B cell (primary cell): Measurements from ENCODE around the gene DYNLT4. TPM values are rescaled to one million over a fixed set of nuclear protein-coding genes. Genes with fewer than 3 reads are reported as not detected.

Source experiments
- ATAC-seq: fragments of 200-7000 bp; cut with Tn5 transposase; one replicate; pipeline ENCODE4 v1.10.0; 2021; ENCODE audit warnings: low read depth, mild to moderate bottlenecking, moderate number of reproducible peaks, moderate library complexity
- CTCF ChIA-PET: fragments of 350-600 bp; sonication (Branson Sonifier 250); formaldehyde crosslinking; loops from one replicate; lab custom pipeline; 2021; ENCODE audit warnings: antibody characterized with exemption, inconsistent platforms; lab: Charles Lee
- POLR2A ChIA-PET: fragments of 350-600 bp; sonication (Branson Sonifier 250); formaldehyde crosslinking; loops from one replicate; lab custom pipeline; 2021; ENCODE audit warnings: antibody characterized with exemption; lab: Charles Lee
- DNase-seq: peaks from one replicate; pipeline ENCODE4 v3.0.0; 2013
- H2AFZ ChIP-seq: 2 replicates; pipeline ENCODE4 v1.6.1; 2012; ENCODE audit warnings: mild to moderate bottlenecking, low read depth, low read length; ENCODE audit not compliant: insufficient read depth, poor library complexity, severe bottlenecking
- H3K27ac ChIP-seq, 2 donors: 1 replicate in 1 of 2; 2 replicates in 1 of 2; pipeline ENCODE4 v1.5.1; 2012 to 2013; ENCODE audit warnings: low read length in 2 of 2, mild to moderate bottlenecking in 2 of 2, moderate library complexity in 1 of 2
- H3K27me3 ChIP-seq, 4 experiments: fragments of 200-600 bp in 1 of 4; sonication (generic) in 1 of 4; replicated peaks in 1 of 4; 1 replicate in 2 of 4; 2 replicates in 2 of 4; pipeline versions ENCODE4 v1.6.1 to v1.7.0; 2013 to 2016; ENCODE audit warnings: low read length in 3 of 4, mild to moderate bottlenecking in 2 of 4, mixed read lengths in 1 of 4, moderate library complexity in 1 of 4; ENCODE audit not compliant: insufficient read depth in 4 of 4, control insufficient read depth in 3 of 4; ENCODE audit errors: control extremely low read depth in 1 of 4
- H3K36me3 ChIP-seq, 2 experiments: replicated peaks in 1 of 2; 1 replicate in 1 of 2; 2 replicates in 1 of 2; pipeline versions ENCODE4 v1.6.1 to v1.7.1; 2013; ENCODE audit warnings: low read length in 1 of 2; ENCODE audit not compliant: insufficient read depth in 2 of 2, control insufficient read depth in 1 of 2; ENCODE audit errors: control extremely low read depth in 1 of 2, extremely low read depth in 1 of 2
- H3K4me1 ChIP-seq, 2 donors: fragments of 200-600 bp in 1 of 2; sonication (generic) in 1 of 2; 1 replicate in 1 of 2; 2 replicates in 1 of 2; pipeline versions ENCODE4 v1.5.1 to v1.6.1; 2013 to 2017; ENCODE audit warnings: low read length in 2 of 2; ENCODE audit not compliant: control insufficient read depth in 2 of 2, insufficient read depth in 2 of 2
- H3K4me2 ChIP-seq: replicated peaks from 2 replicates; pipeline ENCODE3; 2012; ENCODE audit warnings: mild to moderate bottlenecking, low read depth, low read length; ENCODE audit not compliant: poor library complexity, severe bottlenecking
- H3K4me3 ChIP-seq, 5 experiments: fragments of 200-600 bp in 1 of 5; sonication (generic) in 1 of 5; 1 replicate in 3 of 5; 2 replicates in 2 of 5; pipeline versions ENCODE4 v1.5.1 to v1.7.0; 2011 to 2016; ENCODE audit warnings: low read length in 4 of 5, mild to moderate bottlenecking in 4 of 5, low read depth in 2 of 5, control low read depth in 1 of 5, moderate library complexity in 1 of 5; ENCODE audit not compliant: insufficient read depth in 1 of 5; ENCODE audit errors: control extremely low read depth in 1 of 5, extremely low read depth in 1 of 5
- H3K79me2 ChIP-seq: fragments of 200-600 bp; sonication (generic); one replicate; pipeline ENCODE4 v1.6.0; 2016; ENCODE audit warnings: low read length; ENCODE audit not compliant: control insufficient read depth, insufficient read depth
- H3K9ac ChIP-seq: fragments of 200-600 bp; sonication (generic); 2 replicates; pipeline ENCODE4 v1.6.1; 2017; ENCODE audit warnings: mild to moderate bottlenecking, low read length, moderate library complexity
- H3K9me3 ChIP-seq, 3 donors: one replicate each; pipeline versions ENCODE4 v1.6.1 to v1.7.1; 2013; ENCODE audit warnings: low read length in 2 of 3; ENCODE audit not compliant: control insufficient read depth in 2 of 3, insufficient read depth in 1 of 3; ENCODE audit errors: control extremely low read depth in 1 of 3
- H4K20me1 ChIP-seq: 2 replicates; pipeline ENCODE4 v1.6.0; 2012; ENCODE audit warnings: mild to moderate bottlenecking, low read length; ENCODE audit not compliant: insufficient read depth, control insufficient read depth, poor library complexity, severe bottlenecking
- H3K27ac Mint-ChIP-seq: one replicate; pipeline ENCODE4 v1.8.0; 2021; ENCODE audit warnings: mixed read lengths
- H3K27me3 Mint-ChIP-seq: one replicate; pipeline ENCODE4 v1.8.0; 2021; ENCODE audit warnings: mixed read lengths
- H3K4me1 Mint-ChIP-seq: one replicate; pipeline ENCODE4 v1.8.0; 2021; ENCODE audit warnings: mixed read lengths
- H3K4me3 Mint-ChIP-seq: one replicate; pipeline ENCODE4 v1.8.0; 2021; ENCODE audit warnings: mixed read lengths
- H3K9me3 Mint-ChIP-seq: one replicate; pipeline ENCODE4 v1.8.0; 2022; ENCODE audit warnings: mixed read lengths; ENCODE audit not compliant: insufficient read depth
- CTCF ChIP-seq: fragments of 200-600 bp; IDR thresholded peaks from one replicate; pipeline ENCODE4 v1.8.0; 2022; ENCODE audit warnings: antibody characterized with exemption, mild to moderate bottlenecking
- EZH2 ChIP-seq: IDR thresholded peaks from 2 replicates; pipeline ENCODE4 v1.6.1; 2012; ENCODE audit warnings: borderline replicate concordance, low read depth, mild to moderate bottlenecking, moderate library complexity, low read length; ENCODE audit not compliant: insufficient read depth, poor library complexity, severe bottlenecking
- WGBS: methylation state at CpG from one replicate; pipeline ENCODE4 v1.1.5; 2013; ENCODE audit warnings: missing lambda C conversion rate; ENCODE audit not compliant: insufficient coverage; 5-methylcytosine and 5-hydroxymethylcytosine counted together
- intact Hi-C: fragments of 100-400 bp; cut with micrococcal nuclease; formaldehyde crosslinking; loops from one replicate; pipeline ENCODE4 v1.10.0; 2022
- polyA plus RNA-seq: library from polyadenylated mRNA; depleted of rRNA; stranded (reverse); fragments of >200 nt; gene quantifications from 2 replicates; pipeline ENCODE4 v1.2.3, GENCODE V29; 2012
- total RNA-seq, 2 donors: library from RNA; stranded (reverse); fragments of 120-200 nt in 1 of 2; gene quantifications; 1 replicate in 1 of 2; 2 replicates in 1 of 2; pipeline versions ENCODE4 v1.2.3 to v1.2.4, GENCODE V29; 2013 to 2022

The DYNLT4 gene
- total and polyA plus RNA-seq, 2 donors (not counting 1 experiment from before 2014, with no cell fraction given) = 0.19 to 0.39 TPM

DNA sequence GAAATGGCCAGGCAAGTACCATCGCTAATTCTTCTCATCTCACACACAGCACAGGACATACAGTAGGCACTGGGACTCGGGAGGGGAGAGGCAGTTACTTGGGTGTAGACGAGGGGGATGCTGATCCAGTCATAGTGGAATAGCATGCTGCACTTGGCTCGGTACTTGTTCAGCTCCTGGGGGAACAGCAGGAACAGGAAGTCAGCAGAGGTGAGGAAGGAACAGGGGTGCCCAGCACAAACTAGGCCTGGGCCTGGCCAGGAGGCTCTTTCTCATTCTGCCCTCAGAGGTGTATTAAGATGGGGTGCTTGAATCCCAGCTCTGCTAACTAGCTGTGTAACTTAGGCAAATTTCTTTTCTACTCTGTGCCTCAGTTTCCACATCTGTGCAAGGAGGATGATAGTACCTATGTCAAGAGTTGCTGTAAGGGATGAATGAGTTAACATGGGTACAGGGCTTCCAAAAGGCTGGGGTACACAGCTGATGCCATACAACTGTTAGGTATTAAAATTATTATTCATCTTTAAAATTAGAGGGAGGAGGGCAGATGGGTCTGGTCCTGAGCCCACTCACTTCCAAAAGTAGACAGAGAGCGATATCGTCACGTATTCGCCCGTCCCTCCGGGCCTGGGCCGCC is 21.5 kb downstream of the DYNLT4 start:
- Histone ChIP-seq H3K79me2 (no peaks in the 10 kb centered on the region), H4K20me1 (peaks cover 4% of the 10 kb centered on the region), H3K27me3 (no peaks in the 10 kb centered on the region), H3K27ac (peak overlapping the region in 1 of 2 donors; percentile 50), H2AFZ (peak overlapping the region; percentile 82), H3K9me3 (no peaks in the 10 kb centered on the region), H3K36me3 (peaks cover 0 to 10% of the 10 kb centered on the region in 2 experiments), H3K4me3 (peak overlapping the region in 4 of 5 experiments; percentile 53 to 68 (median 60)), H3K4me1 (peaks cover 25 to 34% of the 10 kb centered on the region in 2 donors), H3K9ac (peak overlapping the region; percentile 63), H3K4me2 (peak overlapping the region; percentile 90)
- ChIA-PET CTCF (interaction anchor here (0.9 to 5.5 kb wide), 9 partner anchors 10 to 515 kb away, joined by 3 to 44 read pairs (median 4); partner anchors contain the start of genes BTBD19, HECTD3, PLK3 and RNU5D-1), POLR2A (interaction anchor here (0.8 to 3.1 kb wide), 5 partner anchors 10 to 34 kb away, joined by 4 to 25 read pairs (median 8); partner anchors contain the start of genes PLK3 and RPS8)
- H3K27me3 Mint-ChIP-seq = no peaks in the 10 kb centered on the region
- intact Hi-C loops = loop anchor here (1.0 to 5.0 kb wide), 9 partner anchors 10 to 902 kb away; partner anchors contain the start of genes EIF2B3, GPBP1L1, PLK3 and RNU5D-1
- 18% methylated on average over 10 of the region's 11 CpGs for WGBS
- no peaks in the 10 kb centered on the region for H3K9me3 Mint-ChIP-seq
- DNase-seq (no peak), ATAC-seq (no peak)
- peak overlapping the region; percentile 82 for H3K4me3 Mint-ChIP-seq
- H3K27ac Mint-ChIP-seq = peak overlapping the region; percentile 92
- H3K4me1 Mint-ChIP-seq = peaks cover 33% of the 10 kb centered on the region
- no peak for TF ChIP-seq CTCF
- TF ChIP-seq EZH2 = no peak

- peak overlapping the region; percentile 78 for H3K27ac Mint-ChIP-seq
- Histone ChIP-seq H2AFZ (peak overlapping the region; percentile 85), H3K36me3 (peaks cover 0 to 15% of the 10 kb centered on the region in 2 experiments), H3K9me3 (no peaks in the 10 kb centered on the region), H3K9ac (peak overlapping the region; percentile 64), H3K4me1 (peaks cover 25 to 34% of the 10 kb centered on the region in 2 donors), H3K4me3 (peak overlapping the region in 1 of 5 experiments; percentile 69), H3K4me2 (peak overlapping the region; percentile 90), H3K27me3 (no peaks in the 10 kb centered on the region), H3K27ac (no peak overlapping the region), H4K20me1 (peaks cover 4% of the 10 kb centered on the region), H3K79me2 (no peaks in the 10 kb centered on the region)
- TF ChIP-seq CTCF (no peak), EZH2 (no peak)
- H3K4me3 Mint-ChIP-seq = peak overlapping the region; percentile 82
- 86% methylated on average over 6 of the region's 6 CpGs for WGBS
- no peaks in the 10 kb centered on the region for H3K9me3 Mint-ChIP-seq
- H3K27me3 Mint-ChIP-seq = no peaks in the 10 kb centered on the region
- ATAC-seq (no peak), DNase-seq (no peak)
- intact Hi-C loops = loop anchor here (5.0 kb wide), 2 partner anchors 202 to 902 kb away; partner anchors contain the start of genes EIF2B3, GPBP1L1 and TMEM69
- CTCF ChIA-PET = interaction anchor here (0.6 to 5.5 kb wide), 11 partner anchors 9 to 704 kb away, joined by 3 to 44 read pairs (median 4); partner anchors contain the start of genes BTBD19, HECTD3, PLK3 and RNU5D-1
- POLR2A ChIA-PET = interaction anchor here (0.8 to 3.1 kb wide), 6 partner anchors 9 to 518 kb away, joined by 3 to 25 read pairs (median 6); partner anchors contain the start of genes PLK3 and RPS8
- H3K4me1 Mint-ChIP-seq = peaks cover 35% of the 10 kb centered on the region
Observed at GRCh38 chr1:44785029-44785380, 22.1 kb downstream of the DYNLT4 start.
